GM21447 (cell line): ENCODE measurements around the gene C9orf40.

Experiments
- ATAC-seq: cut with Tn5 transposase; IDR thresholded peaks from one replicate; pipeline ENCODE4 v1.9.1; 2021; ENCODE audit not compliant: unreplicated experiment

The C9orf40 gene

DNA sequence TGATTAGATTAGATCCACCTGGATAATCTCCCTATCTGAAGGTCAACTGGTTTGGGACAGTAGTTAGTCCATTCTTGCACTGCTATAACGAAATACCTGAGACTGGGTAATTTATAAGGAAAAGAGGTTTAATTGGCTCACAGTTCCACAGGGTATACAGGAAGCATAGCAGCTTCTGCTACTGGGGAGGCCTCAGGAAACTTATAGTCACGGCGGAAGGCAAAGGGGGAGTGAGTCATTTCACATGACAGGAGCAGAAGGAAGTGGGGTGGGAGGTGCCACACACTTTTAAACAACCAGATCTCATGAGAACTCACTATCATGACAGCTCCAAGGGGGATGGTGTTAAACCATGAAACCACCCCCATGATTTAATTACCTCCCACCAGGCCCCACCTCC is 9.9 kb downstream of the C9orf40 start:
- ATAC-seq, result no peak

DNA sequence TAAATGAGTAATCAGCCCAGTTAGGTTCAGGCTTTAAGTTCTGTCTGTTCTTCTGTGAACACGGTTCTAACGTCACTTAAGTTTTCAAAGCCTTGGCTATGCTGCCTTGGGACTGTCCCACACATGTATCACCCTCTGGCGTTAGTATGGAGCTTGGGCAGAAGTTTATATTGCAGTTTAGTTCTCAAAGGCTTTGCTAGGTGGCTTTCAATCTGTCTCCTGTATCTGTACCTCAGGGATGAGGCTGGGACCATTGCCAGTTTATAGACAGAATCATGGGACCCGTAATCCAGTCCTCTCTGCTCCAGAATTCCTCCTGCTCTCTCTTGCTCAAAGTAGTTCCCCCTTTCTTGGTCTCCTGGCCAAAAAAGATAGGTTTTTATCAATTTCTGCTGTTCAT is 12.1 kb downstream of the C9orf40 start:
- no peak for ATAC-seq

- no peak for ATAC-seq
These were observed 17.7 kb downstream of the C9orf40 start for GRCh38 chr9:74935008-74935407.

GRCh38 chr9:74921737-74922136 is 31.0 kb downstream of the C9orf40 start:
- ATAC-seq, result no peak

- ATAC-seq, result no peak
These were observed 31.6 kb downstream of the C9orf40 start for GRCh38 chr9:74920944-74921626.

GRCh38 chr9:74910036-74910435 is 42.7 kb downstream of the C9orf40 start:
- no peak for ATAC-seq

DNA sequence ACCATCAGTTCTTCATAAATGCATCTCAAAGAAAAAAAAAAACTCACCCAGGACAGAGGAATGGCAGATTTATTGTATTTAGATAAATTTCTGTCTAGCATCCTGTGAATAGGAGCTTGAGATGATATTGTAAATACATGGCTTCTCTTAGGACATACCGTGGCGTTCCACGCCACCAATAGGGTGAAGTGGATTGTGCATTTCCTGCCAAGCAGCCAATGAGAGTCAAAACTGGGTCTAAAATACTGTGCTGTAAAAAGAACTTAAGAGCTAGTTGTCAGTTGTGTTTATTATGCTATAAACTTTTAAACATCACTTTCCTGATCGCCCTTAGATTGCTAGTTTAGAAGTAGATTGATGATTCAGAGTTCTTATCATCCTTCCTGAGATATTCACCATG is 44.0 kb downstream of the C9orf40 start:
- no peak for ATAC-seq

DNA sequence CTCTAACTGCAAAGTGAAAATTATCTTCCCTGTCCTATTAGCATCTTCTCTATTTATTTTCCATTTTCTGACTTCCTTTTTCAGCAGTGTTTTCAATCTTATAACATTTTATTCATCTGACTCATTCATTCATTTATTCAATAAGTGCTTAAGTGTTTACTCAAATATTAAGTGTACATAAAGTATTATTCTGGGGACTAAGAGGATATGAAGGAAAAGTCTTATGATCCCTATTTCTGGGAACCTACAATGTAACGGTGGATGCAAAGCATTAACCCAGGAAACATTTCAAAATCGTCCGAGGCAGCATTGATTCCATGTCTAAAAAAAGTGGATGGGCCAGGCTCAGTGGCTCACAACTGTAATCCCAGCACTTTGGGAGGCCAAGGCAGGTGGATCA is 45.6 kb downstream of the C9orf40 start:
- no peak for ATAC-seq

GRCh38 chr9:74901001-74901400 is 51.7 kb downstream of the C9orf40 start:
- no peak for ATAC-seq
